ENCODE results near the gene ID1. TPM values are rescaled to one million over a fixed set of nuclear protein-coding genes. Genes with fewer than 3 reads are reported as not detected.
A peak's percentile ranks its signal among the peaks of the same experiment; 100 is the strongest.
"Not testable (repeated sequence)": the region's sequence is repeated elsewhere in the genome, so short reads cannot be mapped to it uniquely, and the experiment has no call there.

Gene ID1
- total RNA-seq, 1 donor from 2014 or later = 5.8 TPM

- Mint-ChIP-seq H3K9me3 (no peaks in the 10 kb centered on the region), H3K4me1 (no peaks in the 10 kb centered on the region), H3K36me3 (ENCODE audit: low read depth) (no peaks in the 10 kb centered on the region), H3K27ac (ENCODE audit: unreplicated experiment) (no peak overlapping the region), H3K4me3 (no peak overlapping the region), H3K27me3 (ENCODE audit: low read depth) (peaks cover 3% of the 10 kb centered on the region)
- no peak for TF ChIP-seq CTCF (conservative IDR thresholded peaks at IDR 0.05)
- DNase-seq (ENCODE audit: low read depth, low spot score) = no peak
Observed at GRCh38 chr20:31641391-31641790, 36.3 kb downstream of the ID1 start.

GRCh38 chr20:31642837-31643236 lies 37.7 kb downstream of the ID1 start:
- Mint-ChIP-seq H3K9me3 (no peaks in the 10 kb centered on the region), H3K36me3 (ENCODE audit: low read depth) (no peaks in the 10 kb centered on the region), H3K27ac (ENCODE audit: unreplicated experiment) (no peak overlapping the region), H3K27me3 (ENCODE audit: low read depth) (peaks cover 3% of the 10 kb centered on the region), H3K4me3 (no peak overlapping the region), H3K4me1 (no peaks in the 10 kb centered on the region)
- TF ChIP-seq CTCF (conservative IDR thresholded peaks at IDR 0.05) = no peak
- DNase-seq (ENCODE audit: low read depth, low spot score) = no peak

GRCh38 chr20:31643522-31643921 lies 38.4 kb downstream of the ID1 start:
- Mint-ChIP-seq H3K4me3 (no peak overlapping the region), H3K4me1 (no peaks in the 10 kb centered on the region), H3K27ac (ENCODE audit: unreplicated experiment) (no peak overlapping the region), H3K9me3 (no peaks in the 10 kb centered on the region), H3K27me3 (ENCODE audit: low read depth) (peaks cover 3% of the 10 kb centered on the region), H3K36me3 (ENCODE audit: low read depth) (no peaks in the 10 kb centered on the region)
- DNase-seq (ENCODE audit: low read depth, low spot score) = no peak
- no peak for TF ChIP-seq CTCF (conservative IDR thresholded peaks at IDR 0.05)

- H3K4me3 Mint-ChIP-seq = no peak overlapping the region
- DNase-seq (ENCODE audit: low read depth, low spot score) = no peak
- peaks cover 3% of the 10 kb centered on the region for H3K27me3 Mint-ChIP-seq (ENCODE audit: low read depth)
- H3K36me3 Mint-ChIP-seq (ENCODE audit: low read depth) = no peaks in the 10 kb centered on the region
- no peaks in the 10 kb centered on the region for H3K9me3 Mint-ChIP-seq
- peak overlapping the region; percentile 62 for H3K27ac Mint-ChIP-seq (ENCODE audit: unreplicated experiment)
- no peak for TF ChIP-seq CTCF (conservative IDR thresholded peaks at IDR 0.05)
- no peaks in the 10 kb centered on the region for H3K4me1 Mint-ChIP-seq
Observed at GRCh38 chr20:31644701-31645100, 39.6 kb downstream of the ID1 start.

GRCh38 chr20:31648104-31648503 lies 43.0 kb downstream of the ID1 start:
- H3K4me3 Mint-ChIP-seq; H3K9me3 Mint-ChIP-seq; H3K36me3 Mint-ChIP-seq (ENCODE audit: low read depth); DNase-seq (ENCODE audit: low read depth, low spot score); H3K27ac Mint-ChIP-seq (ENCODE audit: unreplicated experiment); H3K4me1 Mint-ChIP-seq: not testable (repeated sequence)
- peaks cover 11% of the 10 kb centered on the region for H3K27me3 Mint-ChIP-seq (ENCODE audit: low read depth)

- no peak overlapping the region for H3K4me3 Mint-ChIP-seq
- no peak for TF ChIP-seq CTCF (conservative IDR thresholded peaks at IDR 0.05)
- no peak overlapping the region for H3K27ac Mint-ChIP-seq (ENCODE audit: unreplicated experiment)
- no peak for DNase-seq (ENCODE audit: low read depth, low spot score)
- no peaks in the 10 kb centered on the region for H3K4me1 Mint-ChIP-seq
- H3K9me3 Mint-ChIP-seq = no peaks in the 10 kb centered on the region
- peaks cover 11% of the 10 kb centered on the region for H3K27me3 Mint-ChIP-seq (ENCODE audit: low read depth)
- H3K36me3 Mint-ChIP-seq (ENCODE audit: low read depth) = no peaks in the 10 kb centered on the region
Observed at GRCh38 chr20:31652917-31653396, 47.9 kb downstream of the ID1 start.
